Retinal pigment epithelial cell (primary cell): ENCODE data around the gene RHEBL1.

ENCODE experiments used
- DNase-seq: peaks from one replicate; pipeline ENCODE4 v3.0.0-alpha.2; 2010; ENCODE audit warnings: low read depth
- H3K4me3 ChIP-seq: 2 replicates; pipeline ENCODE4 v1.5.1; 2011; ENCODE audit warnings: mild to moderate bottlenecking, low read length, control low read depth, moderate library complexity
- TF ChIP-seq, protein P1 (sequence below): conservative IDR thresholded peaks from 2 replicates; pipeline ENCODE4 v1.5.1; 2011; ENCODE audit warnings: low read depth, low read length, control low read depth, inconsistent platforms

Gene RHEBL1

GRCh38 chr12:49054524-49054923, 15.3 kb downstream of the RHEBL1 start:
- TF ChIP-seq, protein P1, sequence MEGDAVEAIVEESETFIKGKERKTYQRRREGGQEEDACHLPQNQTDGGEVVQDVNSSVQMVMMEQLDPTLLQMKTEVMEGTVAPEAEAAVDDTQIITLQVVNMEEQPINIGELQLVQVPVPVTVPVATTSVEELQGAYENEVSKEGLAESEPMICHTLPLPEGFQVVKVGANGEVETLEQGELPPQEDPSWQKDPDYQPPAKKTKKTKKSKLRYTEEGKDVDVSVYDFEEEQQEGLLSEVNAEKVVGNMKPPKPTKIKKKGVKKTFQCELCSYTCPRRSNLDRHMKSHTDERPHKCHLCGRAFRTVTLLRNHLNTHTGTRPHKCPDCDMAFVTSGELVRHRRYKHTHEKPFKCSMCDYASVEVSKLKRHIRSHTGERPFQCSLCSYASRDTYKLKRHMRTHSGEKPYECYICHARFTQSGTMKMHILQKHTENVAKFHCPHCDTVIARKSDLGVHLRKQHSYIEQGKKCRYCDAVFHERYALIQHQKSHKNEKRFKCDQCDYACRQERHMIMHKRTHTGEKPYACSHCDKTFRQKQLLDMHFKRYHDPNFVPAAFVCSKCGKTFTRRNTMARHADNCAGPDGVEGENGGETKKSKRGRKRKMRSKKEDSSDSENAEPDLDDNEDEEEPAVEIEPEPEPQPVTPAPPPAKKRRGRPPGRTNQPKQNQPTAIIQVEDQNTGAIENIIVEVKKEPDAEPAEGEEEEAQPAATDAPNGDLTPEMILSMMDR, result no peak

GRCh38 chr12:49054096-49054495, 15.7 kb downstream of the RHEBL1 start:
- TF ChIP-seq, protein P1, result no peak
- no peak overlapping the region for H3K4me3 ChIP-seq
- DNase-seq, result no peak

More at GRCh38 chr12:49054524-49054923, 15.3 kb downstream of the RHEBL1 start:
- DNase-seq, result no peak
- H3K4me3 ChIP-seq, result no peak overlapping the region

DNA sequence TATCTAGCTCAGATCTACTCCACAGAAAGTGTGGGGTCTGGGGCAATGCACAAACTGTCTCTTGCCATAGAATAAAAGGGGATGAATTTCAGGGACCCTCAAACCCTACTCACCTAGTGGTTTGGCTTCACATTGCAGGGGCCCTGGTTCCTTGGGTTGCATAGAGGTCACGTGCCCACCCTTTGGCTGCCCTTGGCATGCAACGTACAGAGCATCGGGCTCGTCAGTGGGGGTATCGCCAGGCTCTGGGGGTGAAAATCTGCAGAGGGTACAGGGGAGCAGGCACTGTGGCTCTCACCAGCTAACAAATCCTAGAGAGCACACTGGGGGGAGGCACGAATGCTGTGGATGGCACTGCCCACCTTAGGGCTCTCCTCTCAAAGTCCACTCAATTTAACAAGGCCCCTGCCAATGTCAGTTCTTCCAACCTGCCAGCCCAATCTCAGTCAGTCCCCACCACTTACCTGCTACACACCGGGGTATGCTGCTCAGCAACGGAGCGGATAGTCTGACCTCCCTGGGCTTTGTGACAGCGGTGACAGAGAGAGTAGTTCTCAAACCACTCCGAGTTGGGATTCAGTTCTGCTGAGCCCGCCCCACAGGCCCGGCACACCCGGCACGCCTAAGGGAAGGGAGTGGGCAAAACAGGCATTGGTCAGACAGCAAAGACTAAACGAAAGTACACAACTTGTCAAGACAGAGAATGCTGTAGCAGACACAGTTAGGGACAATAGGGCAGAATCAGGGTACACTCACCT, 17.1 kb downstream of the RHEBL1 start:
- TF ChIP-seq, protein P1, result no peak
- H3K4me3 ChIP-seq, result no peak overlapping the region
- no peak for DNase-seq

GRCh38 chr12:49051777-49052438, 17.9 kb downstream of the RHEBL1 start:
- DNase-seq, result no peak
- TF ChIP-seq, protein P1, result no peak
- H3K4me3 ChIP-seq, result no peak overlapping the region

DNA sequence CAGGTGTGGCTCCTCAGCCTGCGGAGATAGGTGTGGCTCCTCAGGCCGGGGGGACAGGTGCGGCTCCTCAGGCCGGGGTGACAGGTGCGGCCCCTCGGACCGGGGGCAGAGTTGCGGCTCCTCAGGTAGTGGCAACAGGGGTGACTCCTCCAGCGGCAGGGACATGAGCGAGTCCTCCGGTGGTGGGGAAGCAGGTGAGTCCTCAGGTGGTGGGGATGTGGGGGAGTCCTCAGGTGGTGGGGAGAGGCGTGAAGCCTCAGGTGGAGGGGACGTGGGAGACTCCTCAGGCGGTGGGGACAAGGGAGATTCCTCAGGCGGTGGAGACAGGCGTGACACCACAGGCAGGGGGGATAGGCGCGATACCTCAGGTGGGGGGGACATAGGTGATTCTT, 18.4 kb downstream of the RHEBL1 start:
- TF ChIP-seq, protein P1, result no peak
- no peak for DNase-seq
- H3K4me3 ChIP-seq, result no peak overlapping the region

DNA sequence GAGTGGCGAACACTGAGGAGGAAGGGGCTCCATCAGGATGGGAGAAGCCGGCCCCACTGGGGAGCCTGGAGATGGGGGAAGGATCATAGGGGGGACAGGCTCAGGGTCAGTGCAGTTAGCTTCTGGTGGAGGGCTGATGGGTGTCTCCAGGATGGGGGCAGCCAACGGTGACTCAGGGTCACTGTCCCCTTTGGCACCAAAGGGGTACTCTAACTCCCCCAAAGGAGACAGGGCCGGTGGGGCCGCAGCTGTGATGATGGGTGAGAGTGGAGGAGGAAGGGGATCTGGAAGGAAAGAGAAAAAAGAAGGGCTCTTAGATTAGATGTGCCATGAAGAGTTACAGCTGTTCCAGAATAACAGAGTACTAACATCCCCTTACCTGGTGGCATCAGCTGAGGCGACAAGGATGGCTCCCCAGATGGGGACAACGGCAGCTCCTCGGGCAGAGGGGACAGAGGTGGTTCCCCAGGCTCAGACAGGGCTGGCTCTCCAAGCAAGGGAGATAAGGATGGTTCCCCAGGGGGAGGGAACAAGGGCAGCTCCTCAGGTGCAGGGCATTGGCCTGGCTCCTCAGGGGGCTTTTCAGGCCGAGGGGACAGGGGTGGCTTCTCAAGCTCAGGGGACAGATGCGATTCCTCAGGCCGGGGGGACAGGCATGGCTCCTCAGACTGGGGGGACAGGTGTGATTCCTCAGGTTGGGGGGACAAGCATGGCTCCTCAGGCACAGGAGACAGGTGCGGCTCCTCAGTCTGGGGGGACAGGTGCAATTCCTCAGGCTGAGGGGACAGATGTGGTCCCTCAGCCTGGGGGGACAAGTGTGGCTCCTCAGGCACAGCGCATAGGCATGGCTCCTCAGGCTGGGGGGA, 19.0 kb downstream of the RHEBL1 start:
- TF ChIP-seq, protein P1, result no peak
- H3K4me3 ChIP-seq, result no peak overlapping the region
- no peak for DNase-seq
